ENCODE data around the gene CNPY1.

Gene CNPY1

GRCh38 chr7:155486783-155487508 is 59.4 kb downstream of the CNPY1 start:
- DNase-seq (ENCODE audit: low read depth) = no peak
- H3K4me3 ChIP-seq (ENCODE audit: low read depth, low read length) = no peak overlapping the region
- TF ChIP-seq, protein P1, sequence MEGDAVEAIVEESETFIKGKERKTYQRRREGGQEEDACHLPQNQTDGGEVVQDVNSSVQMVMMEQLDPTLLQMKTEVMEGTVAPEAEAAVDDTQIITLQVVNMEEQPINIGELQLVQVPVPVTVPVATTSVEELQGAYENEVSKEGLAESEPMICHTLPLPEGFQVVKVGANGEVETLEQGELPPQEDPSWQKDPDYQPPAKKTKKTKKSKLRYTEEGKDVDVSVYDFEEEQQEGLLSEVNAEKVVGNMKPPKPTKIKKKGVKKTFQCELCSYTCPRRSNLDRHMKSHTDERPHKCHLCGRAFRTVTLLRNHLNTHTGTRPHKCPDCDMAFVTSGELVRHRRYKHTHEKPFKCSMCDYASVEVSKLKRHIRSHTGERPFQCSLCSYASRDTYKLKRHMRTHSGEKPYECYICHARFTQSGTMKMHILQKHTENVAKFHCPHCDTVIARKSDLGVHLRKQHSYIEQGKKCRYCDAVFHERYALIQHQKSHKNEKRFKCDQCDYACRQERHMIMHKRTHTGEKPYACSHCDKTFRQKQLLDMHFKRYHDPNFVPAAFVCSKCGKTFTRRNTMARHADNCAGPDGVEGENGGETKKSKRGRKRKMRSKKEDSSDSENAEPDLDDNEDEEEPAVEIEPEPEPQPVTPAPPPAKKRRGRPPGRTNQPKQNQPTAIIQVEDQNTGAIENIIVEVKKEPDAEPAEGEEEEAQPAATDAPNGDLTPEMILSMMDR (IDR thresholded peaks at IDR 0.05; ENCODE audit: low read depth, low read length, missing control alignments) = no peak

GRCh38 chr7:155484483-155485399 is 61.6 kb downstream of the CNPY1 start:
- TF ChIP-seq, protein P1 (IDR thresholded peaks at IDR 0.05; ENCODE audit: low read depth, low read length, missing control alignments) = no peak
- DNase-seq (ENCODE audit: low read depth) = no peak
- no peak overlapping the region for H3K4me3 ChIP-seq (ENCODE audit: low read depth, low read length)

DNA sequence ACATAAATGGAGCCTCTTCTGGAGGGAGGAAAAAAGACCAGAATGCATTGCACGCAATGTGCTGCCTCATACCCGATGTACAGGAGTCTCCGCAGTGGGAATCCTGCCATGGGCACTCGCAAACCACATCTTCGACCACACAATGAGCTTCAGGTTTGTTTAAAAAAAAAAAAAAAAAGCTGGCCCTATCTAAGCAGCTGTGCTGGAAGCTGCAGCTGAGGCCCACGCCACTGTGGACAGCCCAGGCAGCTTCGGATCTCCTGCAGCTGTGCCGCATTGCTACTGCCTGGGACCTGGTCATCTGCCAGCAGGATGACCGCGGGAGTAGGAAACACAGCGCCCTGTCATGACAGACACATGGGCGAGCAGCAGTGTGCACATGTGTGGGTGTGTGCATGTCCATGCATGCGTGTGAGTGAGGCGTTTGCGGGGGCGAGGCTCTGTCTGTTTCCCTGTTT is 62.5 kb downstream of the CNPY1 start:
- DNase-seq (ENCODE audit: low read depth) = no peak
- H3K4me3 ChIP-seq (ENCODE audit: low read depth, low read length) = no peak overlapping the region
- TF ChIP-seq, protein P1 (IDR thresholded peaks at IDR 0.05; ENCODE audit: low read depth, low read length, missing control alignments) = no peak

GRCh38 chr7:155483245-155483644 is 63.1 kb downstream of the CNPY1 start:
- DNase-seq (ENCODE audit: low read depth) = no peak
- TF ChIP-seq, protein P1 (IDR thresholded peaks at IDR 0.05; ENCODE audit: low read depth, low read length, missing control alignments) = no peak
- no peak overlapping the region for H3K4me3 ChIP-seq (ENCODE audit: low read depth, low read length)

DNA sequence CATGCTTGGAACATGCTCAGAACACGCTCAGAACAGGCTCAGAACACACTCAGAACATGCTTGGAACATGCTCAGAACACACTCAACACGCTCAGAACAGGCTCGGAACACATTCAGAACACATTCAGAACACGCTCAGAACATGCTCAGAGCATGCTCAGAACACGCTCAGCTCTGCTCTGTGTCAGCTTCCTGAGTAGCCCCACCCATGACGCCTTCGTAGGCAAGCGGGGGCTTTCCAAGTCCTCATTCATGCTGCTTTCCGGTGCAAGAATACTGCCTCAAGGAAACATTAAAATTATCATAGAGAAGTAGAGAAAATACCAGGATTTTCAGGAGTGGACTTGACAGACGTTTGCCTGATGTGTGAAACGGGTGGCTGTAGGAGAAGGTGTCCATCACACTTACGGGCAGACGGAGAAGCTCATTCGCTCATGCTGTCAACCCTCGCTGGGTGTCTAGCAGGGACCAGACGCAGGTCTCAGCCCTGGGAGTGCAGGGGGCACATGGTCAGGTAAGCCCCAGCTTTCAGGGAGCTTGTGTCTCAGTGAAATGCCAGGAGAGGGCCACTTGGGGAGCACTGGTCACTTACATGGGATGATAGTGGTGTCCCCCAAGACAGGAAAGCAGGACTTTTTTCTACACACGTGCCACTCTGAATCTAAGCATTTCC is 63.7 kb downstream of the CNPY1 start:
- no peak overlapping the region for H3K4me3 ChIP-seq (ENCODE audit: low read depth, low read length)
- peak; percentile 12 for DNase-seq (ENCODE audit: low read depth)
- TF ChIP-seq, protein P1 (IDR thresholded peaks at IDR 0.05; ENCODE audit: low read depth, low read length, missing control alignments) = no peak

- TF ChIP-seq, protein P1 (IDR thresholded peaks at IDR 0.05; ENCODE audit: low read depth, low read length, missing control alignments) = no peak
- DNase-seq (ENCODE audit: low read depth) = no peak
- no peak overlapping the region for H3K4me3 ChIP-seq (ENCODE audit: low read depth, low read length)
Observed at GRCh38 chr7:155481764-155482163, 64.6 kb downstream of the CNPY1 start.
